NCI-H345 (cell line): ENCODE results near the gene SARDH.

Experiments used
- DNase-seq: peaks from one replicate; lab custom pipeline; 2025; lab: John Stamatoyannopoulos, UW

SARDH gene

DNA sequence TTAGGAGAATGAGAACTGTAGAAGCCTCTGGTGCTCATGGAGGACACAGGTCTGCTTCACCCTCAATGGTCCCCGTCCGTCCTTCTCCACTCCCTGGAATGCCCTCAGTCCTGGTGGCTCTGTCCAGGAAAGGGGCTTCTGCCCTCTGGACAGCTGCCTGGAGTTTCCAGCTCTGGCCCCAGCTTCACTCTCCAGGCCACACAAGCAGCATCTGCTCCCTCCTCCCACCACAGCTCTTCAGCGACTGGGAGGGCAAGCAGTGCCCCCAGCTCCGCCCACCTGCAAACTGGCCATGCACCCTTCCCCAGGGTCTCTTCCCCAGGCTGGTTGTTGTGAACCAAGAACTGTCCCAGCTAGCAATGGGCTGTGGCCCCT is 4.7 kb downstream of the SARDH start:
- DNase-seq = no peak

DNA sequence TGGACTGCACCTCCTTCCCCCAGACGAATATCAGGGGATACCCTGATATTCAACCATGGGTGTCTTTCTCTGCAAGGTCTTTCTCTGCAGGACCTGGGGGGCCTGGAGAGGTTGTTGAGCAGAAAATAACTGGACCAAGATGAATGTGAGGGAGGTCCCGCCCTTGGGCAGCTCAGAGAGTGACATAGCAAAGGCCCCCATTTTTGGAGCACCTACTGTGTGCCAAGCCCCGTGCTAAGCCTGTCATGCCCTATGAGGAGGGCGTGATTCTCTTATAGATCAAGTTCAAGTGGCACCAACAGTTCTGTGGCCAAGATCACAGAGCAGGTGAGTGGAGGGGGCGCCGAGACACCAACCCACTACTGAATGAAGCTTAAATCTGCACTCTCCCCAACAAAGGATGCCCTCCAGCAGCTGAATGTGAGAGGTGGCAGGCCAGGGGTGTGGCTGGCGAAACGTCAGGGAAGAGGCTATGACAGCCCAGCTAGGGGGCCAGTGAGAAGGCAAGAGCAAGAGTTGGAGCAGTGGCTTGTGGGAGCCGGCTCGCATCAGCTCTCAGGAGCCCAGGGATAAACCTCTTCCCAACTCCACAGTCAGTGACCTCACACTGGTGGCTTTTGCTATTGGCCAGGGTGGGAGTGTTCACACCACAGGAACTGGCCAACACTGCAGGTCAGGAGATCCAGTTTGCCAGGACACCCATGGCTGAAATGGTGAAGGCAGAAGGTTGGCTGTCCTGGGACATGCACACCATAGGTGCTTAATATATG is 5.3 kb downstream of the SARDH start:
- DNase-seq = no peak

DNA sequence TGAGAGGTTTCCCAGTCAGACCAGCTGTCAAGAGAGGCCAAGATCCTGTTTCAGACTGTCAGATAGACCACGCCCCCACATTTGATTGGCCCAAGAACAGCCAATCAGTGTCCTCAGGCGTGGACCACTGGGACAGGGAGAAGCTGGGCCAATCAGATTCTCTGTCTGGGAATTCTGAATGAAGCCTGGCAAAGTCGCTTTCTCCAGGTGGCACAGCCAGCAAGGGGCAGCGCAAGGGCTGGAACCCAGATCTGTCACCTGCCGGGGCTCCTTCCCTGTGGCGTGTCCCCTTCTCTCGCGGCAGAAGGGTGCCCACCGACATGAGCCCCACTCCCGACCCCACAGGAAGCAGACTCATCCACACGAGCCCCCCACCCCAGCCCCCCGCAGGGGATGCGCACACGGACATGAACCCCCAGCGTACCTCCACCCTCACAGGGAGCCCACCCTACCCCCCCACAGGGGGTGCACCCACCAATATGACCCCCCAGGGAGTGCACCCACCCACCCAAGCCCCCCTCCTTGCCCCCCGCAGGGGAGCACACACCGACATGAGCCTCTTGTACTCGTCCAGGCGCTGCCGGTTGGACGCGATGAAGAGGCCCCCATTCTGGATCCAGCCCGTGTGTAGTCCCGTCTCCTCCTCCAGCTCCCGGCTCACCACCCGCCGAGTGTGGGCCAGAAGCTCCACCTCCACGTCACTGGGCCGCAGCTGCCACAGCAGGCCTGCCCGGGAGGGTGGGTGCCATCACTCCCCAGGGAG is 6.1 kb downstream of the SARDH start:
- DNase-seq = peak; percentile 59

DNA sequence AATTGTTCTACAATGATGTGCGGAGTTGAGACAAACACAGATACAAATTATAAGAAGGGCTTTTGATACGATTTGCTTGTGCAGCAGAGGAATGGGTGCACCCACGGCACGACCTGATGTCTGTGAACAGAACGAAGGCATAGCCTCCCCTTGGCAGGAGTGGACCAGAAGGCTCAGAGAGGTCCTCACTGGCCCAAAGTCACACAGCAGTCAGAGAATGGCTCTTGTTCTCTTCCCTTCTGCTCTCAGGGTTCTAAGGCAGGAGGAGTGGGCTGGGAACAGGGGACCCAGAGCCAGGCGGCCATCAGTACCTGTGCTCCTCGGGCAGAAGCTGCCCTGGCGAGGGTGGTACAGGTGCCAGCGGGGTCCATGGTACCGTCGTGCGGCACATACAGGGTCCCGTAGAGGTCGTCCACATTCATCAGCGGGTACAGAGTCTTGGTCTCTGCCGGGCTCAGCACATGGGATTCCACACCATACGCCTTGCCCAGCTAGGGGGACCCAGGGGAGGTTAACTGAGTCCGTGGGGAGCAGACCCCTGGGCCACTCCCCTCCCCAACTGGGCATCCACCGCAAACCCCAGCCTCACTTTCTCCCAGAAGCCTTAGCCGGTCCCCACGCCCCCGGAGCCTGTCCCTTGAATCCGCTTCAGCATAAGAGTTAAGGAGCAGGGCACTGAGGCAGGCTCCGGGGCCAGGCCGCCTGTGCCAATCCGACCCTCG is 7.0 kb downstream of the SARDH start:
- no peak for DNase-seq

DNA sequence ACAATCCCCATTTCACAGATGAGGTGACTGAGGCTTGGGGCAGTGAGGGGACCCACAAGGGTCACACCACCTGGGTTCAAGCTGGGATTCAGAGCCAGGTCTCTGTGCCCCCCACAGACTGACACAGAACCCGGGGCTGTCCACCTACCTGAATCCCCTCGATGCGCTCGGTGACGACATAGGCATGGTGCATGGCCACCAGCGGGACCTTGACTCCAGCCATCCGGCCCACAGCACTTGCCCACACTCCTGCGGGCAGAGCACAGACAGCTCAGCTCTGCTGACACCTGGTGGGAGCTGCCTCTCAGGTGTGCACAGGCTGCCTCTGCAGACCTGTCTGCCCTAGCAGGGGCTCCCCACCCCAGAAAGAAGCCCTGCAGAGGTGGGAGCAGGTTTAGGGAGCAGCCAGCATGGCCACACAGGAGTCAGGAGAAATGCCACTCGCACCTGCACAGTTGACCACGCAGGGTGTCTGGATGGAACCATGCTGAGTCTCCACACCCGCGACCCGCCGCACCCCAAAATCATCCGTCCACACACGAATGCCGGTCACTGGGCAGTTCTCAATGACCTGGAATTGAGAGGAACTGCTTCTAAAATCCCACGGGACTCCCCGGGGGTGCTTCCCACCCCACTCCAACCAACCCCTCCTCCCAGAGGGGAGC is 8.4 kb downstream of the SARDH start:
- no peak for DNase-seq

DNA sequence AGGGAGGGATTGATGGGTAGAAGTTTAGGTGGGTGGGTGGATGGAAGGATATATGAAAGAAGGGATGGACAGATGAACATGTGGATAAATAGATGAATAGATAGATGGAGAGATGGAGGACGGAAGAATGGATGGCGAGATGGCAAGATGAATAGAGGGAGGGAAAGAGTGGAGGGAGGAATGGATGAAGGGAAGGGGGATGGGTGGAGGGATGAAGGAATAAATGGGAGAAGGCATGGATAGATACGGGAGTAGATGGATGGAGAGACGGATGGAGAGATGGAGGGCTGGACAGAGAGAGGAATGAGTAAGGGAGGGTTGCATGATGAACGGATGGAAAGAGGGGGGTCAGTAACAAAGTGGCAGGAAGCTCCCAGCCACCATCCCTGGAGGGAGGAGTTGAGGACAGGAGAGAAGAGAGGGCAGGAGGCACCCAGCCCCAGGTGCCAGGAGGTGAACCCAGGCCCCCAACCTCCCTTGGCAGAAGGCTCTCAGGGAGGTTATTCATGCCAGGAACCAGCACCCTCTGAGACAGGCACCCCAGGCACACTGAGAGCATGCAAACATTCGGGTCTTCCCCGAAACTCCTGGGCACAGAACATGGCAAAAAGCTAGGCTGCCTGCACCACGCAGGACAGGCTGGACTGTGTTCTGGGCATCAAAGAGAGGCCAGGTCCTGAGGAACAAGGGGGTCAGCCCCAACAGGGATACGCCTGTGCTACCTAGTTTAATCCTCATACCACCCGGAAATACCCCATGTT is 9.1 kb downstream of the SARDH start:
- DNase-seq = no peak

DNA sequence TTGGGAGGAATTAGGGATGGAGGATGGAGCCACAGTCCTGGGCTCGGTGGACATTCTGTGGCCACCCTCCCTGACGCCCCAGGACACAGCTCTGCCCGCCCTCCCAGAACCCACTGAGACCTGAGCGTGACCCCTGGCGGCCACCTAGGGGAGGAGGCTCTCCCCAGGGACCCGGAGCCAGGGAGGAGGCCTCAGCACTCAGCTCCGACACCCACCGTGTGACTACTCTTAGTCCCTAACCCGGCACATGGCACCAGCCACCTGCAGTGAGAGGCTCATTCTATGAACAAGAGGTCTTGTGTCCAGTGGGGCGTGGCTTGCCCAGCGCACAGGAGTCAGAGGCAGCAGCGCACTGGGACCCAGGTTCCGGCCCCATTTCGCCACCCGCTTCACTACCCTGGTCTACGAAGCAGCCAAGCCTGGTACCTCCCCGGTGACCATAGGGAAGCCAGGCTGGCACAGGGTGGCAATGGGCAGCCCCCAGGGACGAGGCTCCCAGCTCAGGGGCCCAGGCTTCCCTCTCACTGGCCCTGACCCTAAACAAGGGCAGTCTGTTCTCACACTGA is 10.2 kb downstream of the SARDH start:
- DNase-seq = no peak

DNA sequence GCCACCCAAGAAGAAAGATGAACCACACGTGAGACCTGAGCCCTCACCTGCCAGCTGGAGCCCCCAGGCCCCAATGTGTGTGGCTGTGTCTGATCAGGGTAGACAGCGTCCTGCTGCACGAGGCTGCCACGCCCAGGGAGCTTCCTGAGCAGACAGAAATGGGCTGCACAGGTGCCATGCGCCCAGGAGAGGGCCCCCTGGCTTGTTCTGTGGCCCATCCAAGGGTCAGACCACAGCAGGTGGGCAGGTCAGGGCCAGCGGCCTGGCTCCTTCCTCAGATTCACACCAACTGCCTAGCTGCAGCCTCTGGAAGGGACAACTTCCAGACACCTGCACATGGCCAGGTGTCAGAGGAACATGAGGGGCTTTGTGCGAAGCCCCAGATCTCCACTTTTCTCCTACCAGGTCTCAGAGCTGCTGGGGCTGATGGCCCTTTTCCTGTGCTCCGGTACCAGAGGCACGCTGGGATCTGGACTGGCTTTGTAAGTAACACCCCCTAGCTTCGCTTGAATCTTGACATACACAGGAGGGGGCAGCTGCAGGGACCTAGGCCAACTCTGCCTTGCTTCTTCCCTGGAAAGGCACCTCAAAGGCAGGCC is 10.8 kb downstream of the SARDH start:
- DNase-seq = no peak

DNA sequence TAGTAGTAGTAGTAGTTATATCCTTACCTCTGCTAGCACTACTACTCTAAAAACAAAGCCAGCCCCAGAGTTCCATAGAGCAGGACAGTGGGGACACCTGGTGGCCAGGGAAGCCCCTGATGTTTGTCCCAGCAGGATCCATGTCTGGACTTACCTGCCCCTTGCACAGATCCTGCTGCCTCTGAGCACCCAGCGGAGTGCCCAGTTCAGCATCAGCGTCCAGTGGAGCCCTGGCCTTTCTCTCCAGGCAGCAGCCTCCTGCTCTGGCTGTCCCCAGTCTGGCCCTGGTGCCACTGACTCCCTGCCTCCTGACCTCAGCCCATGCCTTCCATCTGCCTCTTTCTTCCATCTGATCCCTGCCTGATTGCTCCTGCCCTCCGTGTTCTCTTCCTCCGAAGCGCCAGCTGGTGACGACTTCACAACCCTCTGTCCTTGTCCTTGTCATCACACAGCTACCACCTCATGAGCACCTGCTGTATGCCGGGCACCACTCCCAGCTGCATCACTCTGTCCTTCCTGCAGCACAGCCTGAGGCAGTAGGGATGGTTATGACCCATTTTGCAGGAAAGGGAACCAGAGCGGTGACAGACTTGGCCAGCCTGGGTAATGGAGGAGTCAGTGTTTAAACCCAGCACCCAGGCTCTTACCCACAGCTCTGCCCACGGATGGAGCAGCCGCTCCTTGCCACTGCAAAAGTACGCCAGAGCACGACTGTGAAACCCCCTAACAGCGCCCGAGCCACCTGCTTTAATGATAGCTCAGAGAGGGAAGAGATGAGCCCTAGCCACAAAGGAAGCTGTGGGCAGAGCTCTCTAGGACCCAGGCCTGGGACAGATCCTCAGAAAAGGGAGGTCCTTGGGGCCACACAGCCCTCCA is 11.5 kb downstream of the SARDH start:
- peak; percentile 67 for DNase-seq

DNA sequence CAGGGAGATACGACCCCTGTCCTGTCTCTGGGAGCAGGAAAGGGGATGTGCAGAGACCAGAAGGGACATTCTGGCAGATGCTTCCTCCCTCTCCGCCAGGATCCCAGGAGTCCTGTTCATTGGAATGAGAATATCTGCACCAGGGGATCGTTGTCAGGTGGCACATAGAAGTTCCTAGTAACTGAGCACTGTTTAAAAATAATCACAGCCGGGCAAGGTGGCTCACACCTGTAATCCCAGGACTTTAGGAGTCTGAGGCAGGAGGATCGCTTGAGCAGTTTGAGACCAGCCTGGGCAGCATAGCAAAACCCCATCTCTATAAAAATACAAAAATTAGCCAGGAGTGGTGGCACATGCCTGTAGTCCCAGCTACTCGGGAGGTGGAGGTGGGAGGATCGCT is 12.3 kb downstream of the SARDH start:
- DNase-seq = no peak

DNA sequence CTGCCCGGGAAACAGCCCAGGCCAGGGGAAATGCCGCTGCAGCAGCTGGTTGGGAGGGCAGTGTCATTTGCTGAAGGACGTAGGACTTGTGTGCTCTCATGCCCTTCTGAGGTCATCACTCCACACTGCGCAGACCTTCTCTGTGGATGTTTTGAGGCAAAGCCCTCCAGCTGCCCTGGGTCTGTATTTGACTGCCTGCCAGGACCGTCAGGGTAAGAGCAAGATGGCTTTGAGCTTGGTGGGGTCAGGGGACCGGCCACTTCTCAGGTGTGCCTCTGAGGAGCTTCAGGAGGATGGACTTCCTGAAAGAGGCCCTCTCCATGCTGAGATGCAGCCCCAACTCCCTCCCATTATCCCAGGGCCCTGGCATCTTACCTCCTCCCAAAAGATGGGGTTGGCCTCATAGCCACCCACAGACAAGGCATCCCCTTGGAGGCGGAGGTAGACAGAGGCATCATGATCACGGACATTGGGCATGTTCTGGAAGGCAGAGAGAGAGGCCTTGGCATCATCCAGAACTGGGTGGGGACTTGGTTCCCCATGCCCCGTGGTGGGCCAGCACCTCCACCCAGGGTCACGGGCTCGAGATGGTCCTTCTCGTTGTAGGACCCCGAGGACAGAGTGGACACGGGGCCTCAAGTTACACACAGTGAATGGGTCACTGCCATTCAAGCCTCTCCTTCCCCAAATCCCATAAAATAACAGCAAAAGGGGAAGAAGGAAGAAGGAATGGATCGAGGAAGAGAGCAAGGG is 19.4 kb downstream of the SARDH start:
- no peak for DNase-seq

DNA sequence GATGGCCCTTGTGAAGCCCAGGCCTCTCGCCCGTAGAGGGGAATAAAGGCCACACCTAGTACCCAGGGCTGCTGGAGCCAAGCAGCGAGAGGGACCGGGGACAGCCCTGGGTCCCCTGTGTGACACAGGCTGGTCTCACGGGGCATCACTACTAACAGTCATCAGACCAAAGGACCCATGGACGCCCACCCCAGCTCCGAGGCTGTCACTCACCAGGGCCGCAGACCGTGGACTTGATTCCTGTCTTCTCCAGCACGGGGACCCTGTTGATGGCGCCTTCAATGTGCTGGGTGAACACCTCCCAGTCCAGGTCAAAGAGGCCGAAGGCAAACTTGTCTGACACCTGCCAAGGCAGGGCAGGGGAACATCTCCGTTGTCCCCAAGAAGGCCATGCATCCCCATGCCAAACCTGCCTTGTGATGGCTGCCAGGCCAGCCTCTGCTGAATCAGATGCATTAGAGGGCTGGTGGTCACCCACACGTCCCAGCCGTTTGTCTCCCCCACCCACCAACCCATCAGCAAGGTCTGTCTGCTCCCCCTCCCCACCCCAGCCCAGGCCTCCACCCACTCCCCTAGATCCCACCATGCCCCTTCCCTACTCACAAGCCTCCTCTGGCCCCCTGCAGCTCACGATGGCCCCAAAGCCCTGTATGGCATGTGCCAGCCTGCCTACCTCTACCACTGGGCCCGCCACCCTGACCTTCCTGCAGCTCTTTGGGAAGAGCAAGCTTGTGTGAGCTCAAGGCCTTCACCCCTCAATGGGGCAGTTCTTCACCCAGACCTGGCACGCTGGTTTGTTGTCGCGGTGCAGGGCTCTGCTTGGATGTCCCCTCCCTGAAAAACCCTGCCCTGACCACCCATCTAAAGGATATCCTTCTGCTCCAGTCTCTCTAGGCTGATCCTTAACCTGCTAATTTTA is 20.8 kb downstream of the SARDH start:
- no peak for DNase-seq

DNA sequence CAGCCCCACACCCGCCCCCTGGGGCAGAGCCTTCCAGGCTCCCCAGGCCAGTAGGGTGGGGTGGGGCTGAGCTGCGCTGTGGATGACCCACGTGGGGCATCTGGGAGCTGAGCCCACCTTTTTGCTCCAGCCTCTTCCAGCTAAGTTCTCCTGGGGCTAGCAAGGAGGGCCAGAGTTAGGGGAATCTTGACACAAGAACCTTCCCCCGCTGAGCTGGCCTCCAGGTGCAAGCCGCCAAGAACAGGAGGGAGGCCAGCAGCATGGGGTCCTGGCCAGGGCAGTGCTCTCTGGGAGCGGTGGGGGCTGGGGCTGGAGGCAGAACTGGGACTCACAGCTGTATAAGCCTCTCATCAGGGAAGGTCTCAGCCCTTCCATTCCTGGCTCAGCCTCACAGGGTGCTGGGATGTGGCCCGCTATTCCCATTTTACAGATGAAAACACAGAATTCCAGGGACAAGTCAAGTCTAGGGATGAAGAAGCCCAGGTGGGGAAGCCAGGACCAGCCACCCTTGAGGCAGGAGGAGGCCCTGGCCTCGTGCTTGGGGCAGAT is 21.5 kb downstream of the SARDH start:
- DNase-seq = no peak

DNA sequence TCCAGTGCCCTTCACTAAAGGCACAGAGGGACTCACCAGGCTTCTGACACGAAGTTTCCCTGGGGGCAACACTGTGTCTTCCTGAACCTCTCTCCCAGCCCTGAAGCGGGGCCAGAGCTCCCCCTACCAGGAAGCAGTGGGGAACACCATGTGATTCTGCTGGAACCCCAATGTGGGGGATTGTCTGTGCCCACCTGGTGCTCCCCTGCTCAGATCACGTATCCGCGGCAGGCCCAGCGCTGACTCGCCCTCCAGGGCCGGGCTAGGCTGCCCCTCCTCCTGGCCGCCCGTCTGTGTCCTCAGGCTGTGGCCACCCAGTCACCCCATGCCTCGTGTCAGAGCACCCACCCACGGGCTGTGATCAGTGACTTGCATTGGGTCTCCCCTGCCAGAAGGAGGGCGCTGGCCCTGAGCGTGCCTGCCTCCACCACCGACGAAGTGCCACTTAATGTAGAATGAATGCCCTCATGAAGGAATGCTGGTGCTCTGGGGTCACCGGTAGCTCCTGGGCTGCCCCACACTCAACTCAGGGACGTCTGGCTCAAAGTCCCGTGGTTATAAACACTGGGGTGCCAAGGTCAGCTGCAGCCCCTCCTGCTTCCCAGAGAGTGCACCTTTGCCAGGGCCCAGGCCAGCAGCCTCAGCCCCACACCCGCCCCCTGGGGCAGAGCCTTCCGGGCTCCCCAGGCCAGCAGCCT is 22.1 kb downstream of the SARDH start:
- peak; percentile 39 for DNase-seq

DNA sequence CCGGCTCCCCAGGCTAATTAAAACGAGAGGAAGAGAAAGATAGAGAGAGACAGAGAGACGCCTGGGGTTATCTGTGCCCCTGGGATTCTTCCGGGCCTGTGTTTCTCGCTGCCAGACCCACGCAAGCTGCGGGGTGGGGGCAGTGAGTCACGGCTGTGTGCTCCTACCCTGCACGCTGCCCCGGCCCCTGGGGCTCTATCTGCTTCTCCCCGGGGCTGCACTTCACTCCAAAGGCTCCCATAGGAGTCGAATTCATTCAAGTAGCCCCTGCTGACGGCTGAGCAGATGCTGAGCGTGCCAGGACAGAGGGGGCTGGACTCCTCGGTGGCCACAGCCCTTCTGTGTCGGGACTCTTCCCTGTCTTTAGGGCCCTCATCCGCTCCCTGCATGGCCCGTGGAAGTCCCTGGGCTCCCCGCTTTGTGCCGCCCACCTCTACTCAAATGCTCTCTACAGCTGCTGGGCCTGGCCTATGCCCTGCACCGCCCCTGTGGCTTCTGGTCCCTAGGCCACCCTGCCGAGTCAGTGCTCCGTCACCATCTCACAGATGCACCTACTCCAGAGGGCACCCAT is 22.8 kb downstream of the SARDH start:
- DNase-seq = no peak

DNA sequence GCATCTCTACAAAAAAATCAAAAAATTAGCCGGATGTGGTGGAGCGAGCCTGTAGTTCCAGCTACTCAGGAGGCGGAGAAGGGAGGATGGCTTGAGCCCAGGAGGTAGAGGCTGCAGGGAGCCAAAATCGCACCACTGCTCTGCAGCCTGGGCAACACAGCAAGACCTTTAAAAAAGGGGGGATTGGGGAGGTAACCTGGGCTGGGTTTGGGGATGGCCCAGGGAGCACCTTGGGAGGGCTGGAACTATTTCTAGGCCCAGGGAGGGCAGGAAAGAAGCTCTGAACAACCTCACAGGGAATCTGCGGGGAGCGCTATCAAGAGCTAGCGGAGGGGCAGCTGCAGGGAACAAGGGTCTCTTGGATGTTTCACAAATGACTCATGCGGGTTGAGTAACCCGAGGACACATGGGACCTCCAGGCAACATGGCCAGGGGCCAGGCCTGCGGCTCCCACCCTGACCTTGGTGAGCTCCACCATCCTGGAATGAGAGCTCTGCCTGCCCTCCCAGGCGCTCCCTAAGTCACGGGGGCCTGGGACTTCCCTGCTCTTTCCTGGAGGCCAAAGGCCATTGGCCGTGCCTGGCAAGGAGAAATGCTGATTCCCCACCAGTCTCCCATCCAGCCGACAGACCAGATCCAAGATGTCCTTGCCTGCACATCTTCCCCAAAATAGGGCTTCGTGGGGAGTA is 23.4 kb downstream of the SARDH start:
- no peak for DNase-seq
